D721Med (cell line): ENCODE measurements around the gene RPRD1B.

Experiments used
- DNase-seq: peaks from one replicate; pipeline ENCODE4 v3.0.0; 2011; ENCODE audit warnings: low spot score; ENCODE audit not compliant: insufficient read length
- FAIRE-seq: peaks from 2 replicates; lab custom pipeline; 2011; peaks lifted over from hg19 to GRCh38; lab: Jason Lieb, UNC
- TF ChIP-seq, protein P1 (sequence below): IDR thresholded peaks from 2 replicates; pipeline ENCODE4 v1.5.1; 2012; ENCODE audit warnings: mild to moderate bottlenecking, control low read depth; ENCODE audit not compliant: insufficient read depth; ENCODE audit errors: missing control alignments

The RPRD1B gene

DNA sequence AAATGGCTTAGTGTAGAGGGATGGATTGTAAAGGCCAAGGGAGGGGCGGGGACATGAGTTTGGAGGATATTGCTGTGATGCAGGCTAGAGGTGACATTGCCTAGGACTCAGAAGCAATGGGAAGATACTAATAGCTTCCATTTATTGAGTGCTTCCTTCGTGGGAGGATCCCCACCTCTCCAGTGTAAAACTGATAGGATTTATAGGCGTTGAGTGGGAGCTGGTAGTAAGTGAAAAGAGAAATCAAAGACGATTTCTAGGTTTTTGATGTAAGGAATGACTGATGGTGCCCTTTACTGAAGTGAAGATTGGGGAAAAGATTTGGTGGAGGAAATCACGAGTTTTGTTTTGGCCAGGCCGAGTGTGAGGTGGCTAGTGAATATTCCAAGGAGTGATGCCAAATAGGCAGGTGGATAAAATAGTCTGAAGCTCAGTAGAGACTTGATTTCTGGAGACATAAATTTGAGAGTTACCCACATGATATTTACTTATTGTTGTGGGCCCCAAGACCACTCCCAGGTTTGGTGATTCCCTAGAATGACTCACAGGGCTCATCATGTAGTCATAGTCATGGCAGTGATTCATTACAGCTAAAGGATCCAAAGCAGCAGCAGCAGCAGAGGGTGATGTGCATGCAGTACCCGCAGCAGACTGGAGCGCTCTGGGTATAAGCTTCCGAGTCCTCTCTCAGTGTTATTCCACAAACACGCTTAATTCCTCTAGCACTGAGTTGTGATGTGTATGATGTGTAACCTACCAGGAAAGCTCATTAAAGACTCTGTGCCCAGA is 10.2 kb downstream of the RPRD1B start:
- no peak for DNase-seq
- FAIRE-seq, result no peak
- TF ChIP-seq, protein P1, sequence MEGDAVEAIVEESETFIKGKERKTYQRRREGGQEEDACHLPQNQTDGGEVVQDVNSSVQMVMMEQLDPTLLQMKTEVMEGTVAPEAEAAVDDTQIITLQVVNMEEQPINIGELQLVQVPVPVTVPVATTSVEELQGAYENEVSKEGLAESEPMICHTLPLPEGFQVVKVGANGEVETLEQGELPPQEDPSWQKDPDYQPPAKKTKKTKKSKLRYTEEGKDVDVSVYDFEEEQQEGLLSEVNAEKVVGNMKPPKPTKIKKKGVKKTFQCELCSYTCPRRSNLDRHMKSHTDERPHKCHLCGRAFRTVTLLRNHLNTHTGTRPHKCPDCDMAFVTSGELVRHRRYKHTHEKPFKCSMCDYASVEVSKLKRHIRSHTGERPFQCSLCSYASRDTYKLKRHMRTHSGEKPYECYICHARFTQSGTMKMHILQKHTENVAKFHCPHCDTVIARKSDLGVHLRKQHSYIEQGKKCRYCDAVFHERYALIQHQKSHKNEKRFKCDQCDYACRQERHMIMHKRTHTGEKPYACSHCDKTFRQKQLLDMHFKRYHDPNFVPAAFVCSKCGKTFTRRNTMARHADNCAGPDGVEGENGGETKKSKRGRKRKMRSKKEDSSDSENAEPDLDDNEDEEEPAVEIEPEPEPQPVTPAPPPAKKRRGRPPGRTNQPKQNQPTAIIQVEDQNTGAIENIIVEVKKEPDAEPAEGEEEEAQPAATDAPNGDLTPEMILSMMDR, result no peak

GRCh38 chr20:38044685-38045084 is 11.1 kb downstream of the RPRD1B start:
- DNase-seq (no peak), FAIRE-seq (no peak)
- TF ChIP-seq, protein P1, result no peak

GRCh38 chr20:38046572-38046971 is 13.0 kb downstream of the RPRD1B start:
- TF ChIP-seq, protein P1, result no peak
- no peak for FAIRE-seq
- no peak for DNase-seq

DNA sequence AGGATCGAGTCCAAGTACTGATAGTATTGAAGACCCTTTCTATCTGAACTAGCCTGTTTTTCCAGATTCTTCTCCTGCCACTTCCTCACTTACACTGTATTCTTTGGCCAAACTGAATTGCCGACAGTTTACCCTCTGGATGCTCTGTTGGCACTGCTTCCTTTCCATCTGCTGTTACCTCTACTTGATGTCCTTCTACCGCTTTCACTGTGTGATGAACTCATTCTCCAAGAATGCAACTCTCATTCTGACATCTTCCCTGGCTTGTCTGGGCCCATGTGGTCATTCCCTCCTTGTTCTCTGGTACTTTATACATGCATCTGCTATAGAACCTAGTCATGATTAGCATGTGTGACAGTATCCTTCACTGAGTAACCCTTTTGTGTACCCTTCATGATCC is 16.3 kb downstream of the RPRD1B start:
- DNase-seq, result no peak
- TF ChIP-seq, protein P1, result no peak
- FAIRE-seq, result no peak

DNA sequence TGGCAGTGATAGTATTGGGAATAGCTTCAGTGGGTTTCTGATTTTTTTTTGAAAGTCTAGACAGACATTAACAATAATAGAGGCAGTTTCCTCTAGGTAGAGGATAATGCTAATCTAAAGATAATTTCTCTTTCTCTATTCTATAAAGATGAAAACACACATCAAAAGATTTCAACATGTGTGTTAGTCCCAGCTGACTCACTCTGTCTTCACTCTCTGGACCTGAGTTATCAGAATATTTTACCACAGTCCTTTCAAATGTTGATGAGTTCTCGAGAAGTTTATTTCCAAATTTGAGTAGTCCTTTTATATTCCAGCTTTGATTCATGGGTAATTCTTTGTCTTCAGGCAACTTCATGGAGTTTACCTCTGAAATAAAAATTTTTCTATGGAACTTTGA is 17.1 kb downstream of the RPRD1B start:
- FAIRE-seq, result no peak
- TF ChIP-seq, protein P1, result no peak
- DNase-seq, result no peak

- DNase-seq (no peak), FAIRE-seq (no peak)
- TF ChIP-seq, protein P1, result no peak
These were observed 19.3 kb downstream of the RPRD1B start for GRCh38 chr20:38052870-38053269.

DNA sequence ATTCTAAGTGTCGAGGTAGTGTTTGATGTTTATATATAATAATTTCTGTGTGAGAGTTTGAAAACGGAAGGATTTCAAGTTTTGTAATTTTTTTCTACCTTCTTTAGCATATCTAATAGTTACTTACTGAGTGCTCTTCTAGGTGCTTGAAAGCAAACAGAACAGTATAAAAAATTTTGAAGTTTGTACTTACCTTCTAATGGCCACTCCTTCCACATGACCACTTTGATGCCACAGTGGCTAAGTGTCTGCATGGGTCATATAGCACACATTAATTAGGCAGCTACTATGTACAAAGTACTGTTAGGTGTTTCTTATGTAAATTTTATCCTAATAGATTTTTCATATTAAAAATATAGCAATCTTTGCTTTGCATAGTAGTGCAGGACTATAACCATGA is 21.1 kb downstream of the RPRD1B start:
- TF ChIP-seq, protein P1, result no peak
- FAIRE-seq, result no peak
- DNase-seq, result no peak
